Stimulated activated naive B cell treated with anti-CD40 and anti-IgM and Interleukin-4, amounts not matched to agents 10 μg/mL and 1 μg/mL and 100 μg/mL, for 72 hours (primary cell): Measurements from ENCODE around the gene ARHGAP42.
"Not testable (repeated sequence)": the region's sequence is repeated elsewhere in the genome, so short reads cannot be mapped to it uniquely, and the experiment has no call there.

Experiments
- ATAC-seq, 2 donors: fragments of 150-1000 bp; cut with Tn5 transposase; replicated peaks; 2 replicates each; pipeline ENCODE4 v1.10.0; 2021; ENCODE audit warnings: moderate library complexity in 1 of 2
- DNase-seq: peaks from one replicate; pipeline ENCODE4 v3.0.0; 2021
- H3K27ac Mint-ChIP-seq: one replicate; pipeline ENCODE4 v1.8.0; 2022; ENCODE audit warnings: mild to moderate bottlenecking, mixed read lengths
- H3K27me3 Mint-ChIP-seq, 2 donors: one replicate each; pipeline ENCODE4 v1.8.0; 2022; ENCODE audit warnings: mixed read lengths in 2 of 2
- H3K36me3 Mint-ChIP-seq, 2 donors: one replicate each; pipeline ENCODE4 v1.8.0; 2022; ENCODE audit warnings: mixed read lengths in 2 of 2, mild to moderate bottlenecking in 1 of 2
- H3K4me1 Mint-ChIP-seq, 2 donors: one replicate each; pipeline ENCODE4 v1.8.0; 2022; ENCODE audit warnings: mixed read lengths in 2 of 2, mild to moderate bottlenecking in 1 of 2
- H3K4me3 Mint-ChIP-seq, 2 donors: one replicate each; pipeline ENCODE4 v1.8.0; 2022; ENCODE audit warnings: mild to moderate bottlenecking in 2 of 2, mixed read lengths in 2 of 2, moderate library complexity in 1 of 2
- H3K9me3 Mint-ChIP-seq, 2 donors: one replicate each; pipeline ENCODE4 v1.8.0; 2022; ENCODE audit warnings: mixed read lengths in 2 of 2, mild to moderate bottlenecking in 1 of 2

ARHGAP42 gene

GRCh38 chr11:100901471-100901870 lies 214.4 kb downstream of the ARHGAP42 start:
- peaks cover 2 to 10% of the 10 kb centered on the region in 2 donors for H3K4me1 Mint-ChIP-seq
- H3K36me3 Mint-ChIP-seq, result not testable (repeated sequence)

GRCh38 chr11:100902454-100903141 lies 215.5 kb downstream of the ARHGAP42 start:
- H3K9me3 Mint-ChIP-seq, result peaks cover 4 to 6% of the 10 kb centered on the region in 2 donors
- H3K4me3 Mint-ChIP-seq, result no peak overlapping the region
- H3K27me3 Mint-ChIP-seq, result peaks cover 0 to 4% of the 10 kb centered on the region in 2 donors
- no peak for DNase-seq
- H3K27ac Mint-ChIP-seq, result no peak overlapping the region
- peaks cover 2 to 8% of the 10 kb centered on the region in 2 donors for H3K4me1 Mint-ChIP-seq
- peaks cover 14% of the 10 kb centered on the region in 2 donors for H3K36me3 Mint-ChIP-seq
- no peak for ATAC-seq

More at GRCh38 chr11:100901471-100901870, 214.4 kb downstream of the ARHGAP42 start:
- not testable (repeated sequence) for H3K27ac Mint-ChIP-seq, H3K9me3 Mint-ChIP-seq, H3K27me3 Mint-ChIP-seq, H3K4me3 Mint-ChIP-seq, DNase-seq, ATAC-seq

GRCh38 chr11:100903284-100903683 lies 216.2 kb downstream of the ARHGAP42 start:
- ATAC-seq, result no peak
- peaks cover 14 to 15% of the 10 kb centered on the region in 2 donors for H3K36me3 Mint-ChIP-seq
- peaks cover 0 to 4% of the 10 kb centered on the region in 2 donors for H3K27me3 Mint-ChIP-seq

GRCh38 chr11:100905684-100906083 lies 218.6 kb downstream of the ARHGAP42 start:
- Mint-ChIP-seq H3K4me3 (no peak overlapping the region), H3K36me3 (peaks cover 8 to 11% of the 10 kb centered on the region in 2 donors), H3K27ac (no peak overlapping the region), H3K9me3 (no peaks in the 10 kb centered on the region), H3K27me3 (peaks cover 0 to 4% of the 10 kb centered on the region in 2 donors), H3K4me1 (peaks cover 7 to 20% of the 10 kb centered on the region in 2 donors)
- DNase-seq (no peak), ATAC-seq (no peak)

More at GRCh38 chr11:100903284-100903683, 216.2 kb downstream of the ARHGAP42 start:
- Mint-ChIP-seq H3K4me1 (peaks cover 0 to 6% of the 10 kb centered on the region in 2 donors), H3K9me3 (peaks cover 4 to 6% of the 10 kb centered on the region in 2 donors), H3K4me3 (no peak overlapping the region), H3K27ac (no peak overlapping the region)
- no peak for DNase-seq

- no peaks in the 10 kb centered on the region for H3K9me3 Mint-ChIP-seq
- H3K4me1 Mint-ChIP-seq, result peaks cover 13 to 33% of the 10 kb centered on the region in 2 donors
- DNase-seq, result no peak
- H3K27me3 Mint-ChIP-seq, result peaks cover 0 to 4% of the 10 kb centered on the region in 2 donors
- no peak overlapping the region for H3K4me3 Mint-ChIP-seq
- H3K27ac Mint-ChIP-seq, result no peak overlapping the region
- ATAC-seq, result peak; percentile 28 to 31
- H3K36me3 Mint-ChIP-seq, result peaks cover 5 to 14% of the 10 kb centered on the region in 2 donors
Observed at GRCh38 chr11:100908746-100909145, 221.7 kb downstream of the ARHGAP42 start.

GRCh38 chr11:100910808-100911207 lies 223.7 kb downstream of the ARHGAP42 start:
- ATAC-seq (peak; percentile 92 to 95), DNase-seq (no peak)
- Mint-ChIP-seq H3K9me3 (no peaks in the 10 kb centered on the region), H3K4me3 (peak overlapping the region in 1 of 2 donors; percentile 3), H3K36me3 (peaks cover 11 to 19% of the 10 kb centered on the region in 2 donors), H3K27me3 (peaks cover 0 to 4% of the 10 kb centered on the region in 2 donors), H3K4me1 (peaks cover 13 to 28% of the 10 kb centered on the region in 2 donors), H3K27ac (peak overlapping the region; percentile 72)

- Mint-ChIP-seq H3K4me1 (peaks cover 9 to 18% of the 10 kb centered on the region in 2 donors), H3K27ac (no peak overlapping the region), H3K27me3 (no peaks in the 10 kb centered on the region), H3K9me3 (no peaks in the 10 kb centered on the region), H3K4me3 (no peak overlapping the region), H3K36me3 (peaks cover 9% of the 10 kb centered on the region in 2 donors)
- DNase-seq (no peak), ATAC-seq (no peak)
Observed at GRCh38 chr11:100914415-100915110, 227.5 kb downstream of the ARHGAP42 start.

- Mint-ChIP-seq H3K27ac (no peak overlapping the region), H3K4me3 (no peak overlapping the region), H3K27me3 (no peaks in the 10 kb centered on the region), H3K36me3 (peaks cover 5 to 12% of the 10 kb centered on the region in 2 donors), H3K4me1 (no peaks in the 10 kb centered on the region), H3K9me3 (no peaks in the 10 kb centered on the region)
- no peak for ATAC-seq
- no peak for DNase-seq
Observed at GRCh38 chr11:100918551-100919500, 231.7 kb downstream of the ARHGAP42 start.

GRCh38 chr11:100920593-100920992 lies 233.5 kb downstream of the ARHGAP42 start:
- no peaks in the 10 kb centered on the region for H3K9me3 Mint-ChIP-seq
- H3K4me1 Mint-ChIP-seq, result peaks cover under 1% of the 10 kb centered on the region in 2 donors
- H3K27me3 Mint-ChIP-seq, result no peaks in the 10 kb centered on the region
- H3K4me3 Mint-ChIP-seq, result no peak overlapping the region
- ATAC-seq (no peak), DNase-seq (no peak)
- no peak overlapping the region for H3K27ac Mint-ChIP-seq
- H3K36me3 Mint-ChIP-seq, result peaks cover 0 to 5% of the 10 kb centered on the region in 2 donors

- Mint-ChIP-seq H3K4me1 (peaks cover 6 to 8% of the 10 kb centered on the region in 2 donors), H3K9me3 (no peaks in the 10 kb centered on the region), H3K27me3 (no peaks in the 10 kb centered on the region), H3K27ac (no peak overlapping the region), H3K36me3 (peaks cover 0 to 5% of the 10 kb centered on the region in 2 donors), H3K4me3 (no peak overlapping the region)
- DNase-seq (no peak), ATAC-seq (no peak)
Observed at GRCh38 chr11:100922121-100922520, 235.0 kb downstream of the ARHGAP42 start.

GRCh38 chr11:100923555-100923954 lies 236.5 kb downstream of the ARHGAP42 start:
- peaks cover 0 to 3% of the 10 kb centered on the region in 2 donors for H3K36me3 Mint-ChIP-seq
- H3K9me3 Mint-ChIP-seq, result no peaks in the 10 kb centered on the region
- no peaks in the 10 kb centered on the region for H3K27me3 Mint-ChIP-seq
- ATAC-seq, result no peak
- no peak overlapping the region for H3K4me3 Mint-ChIP-seq
- H3K4me1 Mint-ChIP-seq, result peaks cover 6 to 8% of the 10 kb centered on the region in 2 donors
- no peak overlapping the region for H3K27ac Mint-ChIP-seq
- no peak for DNase-seq

GRCh38 chr11:100925935-100926334 lies 238.8 kb downstream of the ARHGAP42 start:
- Mint-ChIP-seq H3K36me3 (peaks cover 0 to 3% of the 10 kb centered on the region in 2 donors), H3K4me3 (no peak overlapping the region), H3K27me3 (no peaks in the 10 kb centered on the region), H3K27ac (no peak overlapping the region), H3K9me3 (no peaks in the 10 kb centered on the region), H3K4me1 (peaks cover 6 to 8% of the 10 kb centered on the region in 2 donors)
- ATAC-seq (peak; percentile 88), DNase-seq (no peak)

GRCh38 chr11:100927579-100927978 lies 240.5 kb downstream of the ARHGAP42 start:
- Mint-ChIP-seq H3K36me3 (no peaks in the 10 kb centered on the region), H3K4me1 (peaks cover 8 to 13% of the 10 kb centered on the region in 2 donors), H3K27ac (no peak overlapping the region), H3K27me3 (no peaks in the 10 kb centered on the region), H3K4me3 (no peak overlapping the region), H3K9me3 (no peaks in the 10 kb centered on the region)
- DNase-seq, result no peak
- no peak for ATAC-seq

- Mint-ChIP-seq H3K27me3 (no peaks in the 10 kb centered on the region), H3K9me3 (no peaks in the 10 kb centered on the region), H3K36me3 (no peaks in the 10 kb centered on the region), H3K4me3 (no peak overlapping the region), H3K27ac (no peak overlapping the region), H3K4me1 (peaks cover 10 to 16% of the 10 kb centered on the region in 2 donors)
- ATAC-seq, result no peak
- no peak for DNase-seq
Observed at GRCh38 chr11:100928426-100928825, 241.3 kb downstream of the ARHGAP42 start.
